ENCODE measurements around the gene KLHDC2.
"Not testable (repeated sequence)": the region's sequence is repeated elsewhere in the genome, so short reads cannot be mapped to it uniquely, and the experiment has no call there.

The KLHDC2 gene, protein sequence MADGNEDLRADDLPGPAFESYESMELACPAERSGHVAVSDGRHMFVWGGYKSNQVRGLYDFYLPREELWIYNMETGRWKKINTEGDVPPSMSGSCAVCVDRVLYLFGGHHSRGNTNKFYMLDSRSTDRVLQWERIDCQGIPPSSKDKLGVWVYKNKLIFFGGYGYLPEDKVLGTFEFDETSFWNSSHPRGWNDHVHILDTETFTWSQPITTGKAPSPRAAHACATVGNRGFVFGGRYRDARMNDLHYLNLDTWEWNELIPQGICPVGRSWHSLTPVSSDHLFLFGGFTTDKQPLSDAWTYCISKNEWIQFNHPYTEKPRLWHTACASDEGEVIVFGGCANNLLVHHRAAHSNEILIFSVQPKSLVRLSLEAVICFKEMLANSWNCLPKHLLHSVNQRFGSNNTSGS

DNA sequence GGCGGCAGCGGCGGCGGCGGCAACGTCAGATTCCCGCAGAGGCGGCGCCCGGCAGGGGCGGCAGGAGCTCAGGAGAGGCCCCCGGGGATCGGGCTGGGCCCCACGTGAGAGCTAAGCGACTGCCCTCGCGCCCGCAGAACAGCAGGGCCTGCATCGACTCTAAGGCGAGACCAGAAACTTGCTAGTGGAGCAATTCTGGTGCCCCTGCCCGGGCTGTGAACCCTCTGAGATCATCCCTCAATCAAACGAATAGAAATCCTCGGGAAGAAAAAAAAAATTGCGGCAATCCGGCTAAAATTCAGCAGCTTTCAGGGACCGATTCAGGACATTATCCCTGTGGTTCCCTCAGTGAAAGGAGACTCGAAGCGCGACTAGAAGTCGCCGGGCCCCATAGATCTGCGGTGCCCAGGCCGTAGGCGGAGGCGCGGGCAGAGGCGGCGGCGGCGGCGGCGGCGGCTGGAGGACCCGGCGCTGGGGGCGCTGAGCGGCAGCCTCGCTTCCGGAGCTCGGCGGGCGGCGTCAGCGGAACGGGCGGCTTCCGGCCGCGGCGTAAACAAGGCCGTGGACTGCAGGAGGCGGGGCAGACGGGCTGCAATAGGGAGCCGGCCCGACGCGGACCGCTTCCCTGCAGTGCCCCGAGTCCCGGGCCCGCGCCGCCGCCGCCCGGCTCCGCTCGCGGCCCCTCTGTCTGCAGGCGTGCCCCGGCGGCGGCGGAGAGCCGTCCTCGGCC lies at the start of gene KLHDC2:
Gene KLHDC2 (plus strand): TSS at position 583 of the 730 bp plus-strand sequence. CDS start 316 bp downstream, outside the sequence.
- DNase-seq = peak; percentile 71 to 94

DNA sequence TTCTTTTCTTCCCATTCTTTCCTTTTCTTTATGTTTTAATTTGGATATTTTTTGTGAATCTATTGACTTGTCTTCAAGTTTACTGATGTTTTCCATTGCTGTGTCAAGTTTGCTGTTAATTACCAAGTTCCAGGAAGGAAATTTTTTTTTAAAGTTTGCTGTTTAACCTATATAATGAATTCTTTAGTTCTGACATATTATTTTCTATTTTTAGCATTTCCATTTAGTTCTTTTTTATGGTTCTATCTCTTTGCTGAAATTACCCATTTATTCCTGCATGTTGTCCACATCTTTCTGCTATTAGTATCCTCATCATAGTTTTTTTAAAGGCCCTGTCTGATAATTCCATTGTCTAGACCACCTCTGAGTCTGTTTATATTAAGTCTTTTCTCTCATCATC lies 47.2 kb upstream of the KLHDC2 start:
- no peak for DNase-seq

GRCh38 chr14:49721733-49722435 lies 46.1 kb upstream of the KLHDC2 start:
- not testable (repeated sequence) for DNase-seq

DNA sequence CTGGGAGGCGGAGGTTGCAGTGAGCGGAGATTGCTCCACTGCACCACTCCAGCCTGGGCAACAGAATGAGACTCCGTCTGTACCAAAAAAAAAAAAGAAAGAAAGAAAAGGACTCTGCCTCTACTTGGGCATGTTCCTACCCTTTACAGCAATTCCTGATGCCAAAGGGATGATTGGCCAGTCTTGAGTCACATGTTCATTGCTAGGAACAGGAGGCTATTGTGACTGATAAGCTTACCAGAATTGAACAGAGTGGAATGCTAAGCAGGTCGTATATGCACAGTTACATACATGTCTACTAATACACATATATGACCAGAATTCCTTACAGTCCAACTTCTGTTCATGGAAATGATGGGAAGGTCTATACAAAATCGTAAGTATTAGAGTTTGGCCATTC lies 40.8 kb upstream of the KLHDC2 start:
- DNase-seq = no peak

DNA sequence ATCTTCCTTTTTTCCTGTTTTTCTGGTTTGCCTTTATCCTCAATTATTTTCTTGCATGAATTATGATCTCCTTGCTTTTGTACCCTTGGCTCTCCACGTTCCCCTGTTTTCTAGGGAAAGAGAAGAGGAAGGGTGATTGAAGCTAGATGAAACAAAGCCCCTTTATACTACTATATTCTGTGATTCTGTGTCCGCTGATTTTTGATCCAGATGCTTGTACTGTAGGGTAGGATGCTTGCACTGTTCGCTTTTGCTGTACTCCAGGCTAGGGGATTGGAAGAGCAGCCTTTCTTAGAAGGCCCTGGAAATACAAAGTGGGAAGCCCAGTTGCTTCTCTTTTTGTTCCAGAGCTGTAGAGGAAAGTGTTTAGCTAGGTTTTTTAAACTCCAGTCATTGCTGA lies 35.1 kb upstream of the KLHDC2 start:
- no peak for DNase-seq

DNA sequence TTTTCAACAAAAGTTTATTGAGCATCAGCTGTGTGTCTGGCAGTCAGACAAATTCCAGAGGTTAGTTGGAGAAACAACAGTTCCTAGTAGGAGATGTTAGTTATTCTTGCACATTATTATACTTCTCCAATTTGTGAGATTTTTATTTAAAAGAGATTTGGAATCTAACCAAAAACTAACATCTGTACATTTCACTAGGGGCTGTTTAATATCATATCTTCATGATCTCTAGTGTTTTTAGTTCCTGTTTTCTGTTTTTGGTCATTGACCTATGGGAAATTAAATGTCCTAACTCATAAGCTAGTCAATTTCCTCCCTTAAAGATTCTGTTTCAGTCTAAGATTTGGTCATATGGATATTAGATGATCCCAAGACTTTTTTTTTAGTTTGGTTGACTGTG lies 34.1 kb upstream of the KLHDC2 start:
- no peak for DNase-seq

GRCh38 chr14:49735669-49736068 lies 32.3 kb upstream of the KLHDC2 start:
- DNase-seq = not testable (repeated sequence)

DNA sequence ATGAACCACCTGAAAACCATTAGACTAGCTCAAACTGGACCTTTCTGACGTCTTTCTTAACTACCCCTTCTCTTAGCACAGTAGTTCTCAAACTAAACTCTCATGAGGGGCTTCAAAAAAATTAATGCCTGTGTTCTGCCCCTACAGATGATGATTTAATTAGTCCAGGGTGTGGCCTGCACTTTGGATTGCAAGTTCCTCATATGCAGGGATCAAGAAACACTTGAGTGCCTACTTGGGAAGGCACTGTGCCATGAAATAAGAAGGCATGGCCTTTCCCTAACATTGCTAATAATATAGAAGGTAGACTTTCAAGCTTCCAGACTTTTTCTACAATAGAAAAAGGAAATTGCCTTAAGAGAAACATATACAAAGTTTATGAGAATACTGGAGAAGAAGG lies 22.8 kb upstream of the KLHDC2 start:
- DNase-seq = no peak

GRCh38 chr14:49746476-49746875 lies 21.5 kb upstream of the KLHDC2 start:
- not testable (repeated sequence) for DNase-seq

- DNase-seq = no peak
Measured at GRCh38 chr14:49754570-49755097, 13.3 kb upstream of the KLHDC2 start.

GRCh38 chr14:49755378-49755777 lies 12.6 kb upstream of the KLHDC2 start:
- DNase-seq = no peak

DNA sequence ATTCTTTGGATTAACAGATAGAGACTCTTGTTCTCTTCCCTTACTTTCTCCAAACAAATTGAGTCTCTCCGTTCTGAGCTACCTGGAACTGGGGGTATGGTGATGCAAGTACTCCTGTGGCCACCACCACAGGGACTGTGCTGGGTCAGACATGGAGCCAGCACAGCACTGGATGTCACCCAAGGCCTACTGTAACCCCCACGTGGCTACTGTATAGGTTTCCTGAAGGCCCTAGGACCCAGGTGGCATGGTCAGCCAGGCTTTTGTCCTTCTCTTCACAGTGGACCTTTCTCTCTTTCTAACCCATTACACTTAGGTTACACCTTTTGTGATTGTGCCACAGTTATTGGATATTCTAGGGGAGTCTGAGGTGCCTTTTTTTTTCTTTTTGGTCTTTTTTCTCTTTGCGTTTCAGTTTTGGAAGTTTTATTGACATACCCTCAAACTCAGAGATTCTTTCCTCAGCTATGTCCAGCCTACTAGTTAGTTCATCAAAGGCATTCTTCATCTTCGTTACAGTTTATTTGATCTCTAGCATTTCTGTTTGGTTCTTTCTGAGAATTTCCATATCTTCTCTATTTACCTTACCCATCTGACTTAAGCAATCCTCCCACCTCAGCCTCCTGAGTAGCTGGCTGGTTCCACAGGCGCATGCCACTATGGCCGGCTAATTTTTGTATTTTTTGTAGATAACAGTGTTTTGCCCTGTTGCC lies 6.0 kb upstream of the KLHDC2 start:
- no peak for DNase-seq

- DNase-seq = peak in 1 of 2 experiments; percentile 18
Measured at GRCh38 chr14:49766839-49767238, 1.1 kb upstream of the KLHDC2 start.

DNA sequence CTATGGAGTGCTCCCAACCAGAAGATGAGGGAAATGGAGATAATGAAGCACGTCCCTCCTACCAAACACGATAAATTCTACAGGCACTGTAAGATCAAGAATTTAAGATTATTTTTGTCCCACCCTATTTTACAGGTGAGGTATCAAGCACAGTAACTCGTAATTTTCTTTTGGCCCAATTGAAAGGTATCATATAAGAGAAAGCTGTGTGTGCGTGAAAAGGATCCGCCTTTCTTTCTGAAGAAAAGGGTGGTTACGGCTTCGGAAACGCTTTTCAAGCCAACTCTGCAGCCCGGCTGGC lies 733 bp upstream of the KLHDC2 start:
- DNase-seq = no peak

- DNase-seq = peak in 1 of 2 experiments; percentile 61
Measured at GRCh38 chr14:49768301-49769121, 558 bp downstream of the KLHDC2 start.

DNA sequence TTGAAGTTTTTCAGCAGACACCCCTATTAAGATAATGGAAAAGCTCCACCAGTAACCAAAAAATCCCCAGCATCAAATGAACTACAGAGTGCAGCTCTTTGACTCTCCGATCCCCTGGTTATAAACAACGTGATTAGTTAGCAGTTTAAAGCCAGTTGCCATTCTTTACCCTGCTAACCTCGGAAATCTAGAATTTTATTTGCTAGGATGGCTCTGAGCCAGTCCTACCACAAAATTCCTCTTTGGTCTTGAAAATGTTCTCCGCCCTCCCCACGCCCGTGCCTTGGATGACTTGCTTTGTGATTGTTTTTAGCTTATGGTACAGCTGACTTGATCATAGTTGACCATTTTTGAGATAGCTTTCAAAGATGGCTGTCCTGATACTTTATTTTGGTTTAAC lies 1.2 kb downstream of the KLHDC2 start:
- peak in 1 of 2 experiments; percentile 30 for DNase-seq

GRCh38 chr14:49769581-49770211 lies 1.7 kb downstream of the KLHDC2 start:
- peak in 1 of 2 experiments; percentile 12 for DNase-seq

- peak; percentile 76 to 79 for DNase-seq
Measured at GRCh38 chr14:49770212-49770817, 2.4 kb downstream of the KLHDC2 start.

DNA sequence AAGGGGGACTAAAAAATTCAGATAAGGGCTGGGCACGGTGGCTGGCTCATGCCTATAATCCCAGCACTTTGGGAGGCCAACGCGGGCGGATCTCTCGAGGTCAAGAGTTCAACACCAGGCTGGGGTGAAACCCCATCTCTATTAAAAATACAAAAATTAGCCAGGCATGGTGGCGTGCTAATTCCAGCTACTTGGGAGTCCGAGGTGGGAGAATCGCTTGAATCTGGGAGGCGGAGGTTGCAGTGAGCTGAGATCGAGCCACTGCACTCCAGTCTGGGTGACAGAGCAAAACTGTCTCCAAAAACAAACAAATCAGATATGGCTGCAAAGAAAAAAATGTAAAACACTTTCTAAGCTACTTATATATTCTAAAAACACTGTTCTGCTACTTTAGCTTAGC lies 3.7 kb downstream of the KLHDC2 start:
- not testable (repeated sequence) for DNase-seq

DNA sequence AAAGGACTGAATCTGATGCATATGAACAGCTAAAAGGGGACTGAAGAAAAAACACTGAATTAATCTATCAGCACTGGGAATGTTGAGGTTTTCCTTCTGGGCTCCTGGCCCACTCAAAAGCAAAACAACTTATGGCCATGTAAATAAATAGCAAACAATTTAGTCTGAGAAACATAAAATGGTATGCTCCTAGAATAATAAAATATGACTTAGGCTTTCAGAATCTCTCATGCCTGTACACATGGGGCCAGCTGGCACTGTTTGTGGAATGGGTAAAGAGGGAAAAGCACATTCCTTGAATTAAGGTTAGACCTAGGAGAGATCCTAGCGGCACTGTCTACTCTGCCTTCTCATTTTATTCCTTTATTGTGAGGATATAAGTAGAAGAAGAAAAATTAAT lies 6.2 kb downstream of the KLHDC2 start:
- DNase-seq = no peak

DNA sequence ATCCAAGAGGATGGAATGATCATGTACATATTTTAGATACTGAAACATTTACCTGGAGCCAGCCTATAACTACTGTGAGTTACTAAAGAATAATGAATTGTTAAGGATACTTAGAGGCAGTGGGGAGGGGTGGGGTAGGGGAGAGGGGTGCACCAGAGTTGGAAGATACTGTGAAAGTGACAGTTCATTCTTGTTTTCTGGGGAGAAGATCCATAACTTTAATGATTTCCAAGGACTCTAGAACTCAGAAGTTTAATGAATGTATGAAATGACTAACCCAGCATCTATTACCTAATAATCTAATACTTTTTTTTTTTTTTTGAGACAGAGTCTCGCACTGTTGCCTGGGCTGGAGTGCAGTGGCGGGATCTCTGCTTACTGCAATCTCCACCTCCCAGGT lies 10.5 kb downstream of the KLHDC2 start:
- DNase-seq = no peak

Measured in NCI-H526 (cell line).